DMS 273 treated with DMSO at 0.1 percent for 48 hours (cell line): ENCODE measurements around the gene BCL2L11.

Source experiments
- DNase-seq: peaks from one replicate; lab custom pipeline; 2025; lab: John Stamatoyannopoulos, UW

The BCL2L11 gene

DNA sequence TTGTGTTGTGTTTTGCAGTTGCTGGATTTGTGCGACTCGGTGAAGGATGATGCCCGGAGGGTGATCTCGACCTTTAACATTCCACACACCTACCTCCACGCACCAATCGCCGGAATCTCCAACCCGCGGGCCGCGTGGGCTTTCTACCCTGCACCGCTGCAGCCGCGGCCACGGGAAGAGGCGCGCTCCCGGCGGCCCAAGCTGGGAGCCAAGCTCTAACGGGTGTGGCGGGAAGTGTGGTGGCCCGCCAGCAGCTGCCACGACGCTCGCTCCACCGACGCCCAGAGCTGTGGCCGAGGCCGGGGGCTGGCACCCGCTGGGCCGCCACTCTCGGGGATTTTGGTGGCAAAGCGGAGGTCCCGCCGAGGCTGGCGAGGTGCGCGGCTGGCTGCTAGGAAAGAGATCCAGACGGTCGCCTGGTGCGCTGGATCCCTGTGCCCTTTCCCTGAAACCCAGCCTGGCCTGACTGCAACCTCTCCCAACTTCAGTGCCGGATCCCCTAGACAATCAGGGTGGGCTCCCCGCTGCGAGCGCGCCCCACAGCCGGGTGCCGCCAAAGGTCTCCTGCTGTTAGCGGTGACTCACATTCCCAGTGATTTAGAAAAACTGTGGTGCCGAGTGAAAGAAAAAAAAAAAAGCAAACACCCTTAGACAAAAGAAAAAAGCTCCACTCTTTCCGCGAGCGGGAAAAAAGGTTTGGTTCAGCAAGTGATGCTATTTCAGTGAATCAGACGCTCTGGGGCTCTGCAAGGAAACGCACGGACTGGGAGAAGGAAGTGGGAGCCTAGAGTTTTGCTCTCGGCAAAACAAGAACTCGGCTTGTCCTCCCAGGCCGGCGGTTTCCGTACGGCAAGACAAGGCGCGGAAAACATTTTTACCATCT lies 2.9 kb upstream of the BCL2L11 start:
- DNase-seq = no peak

DNA sequence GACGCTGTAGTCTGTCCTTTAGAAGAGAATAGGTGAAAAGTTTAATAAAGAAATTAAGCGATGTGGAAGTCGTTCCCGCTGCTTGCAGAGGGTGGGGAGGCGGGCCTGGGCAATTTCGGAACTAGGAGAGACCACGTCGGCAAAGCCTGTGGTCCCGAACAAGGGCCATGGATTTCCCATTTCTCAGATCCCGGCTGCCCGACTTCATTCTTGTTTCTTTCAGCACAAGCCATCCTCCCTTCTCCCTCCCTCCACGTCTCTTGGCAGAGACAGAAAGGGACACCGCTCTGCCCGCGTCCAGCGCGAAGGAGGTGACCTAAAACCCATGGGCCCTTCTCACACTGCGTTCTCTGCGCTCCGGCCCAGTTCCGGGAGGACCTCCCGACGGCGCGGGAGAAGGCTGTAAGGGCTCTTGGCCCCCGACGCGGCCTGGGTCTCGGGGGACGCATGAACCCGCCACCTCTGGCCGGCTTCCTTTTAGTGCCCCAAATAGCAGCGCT lies 2.2 kb upstream of the BCL2L11 start:
- DNase-seq = no peak

DNA sequence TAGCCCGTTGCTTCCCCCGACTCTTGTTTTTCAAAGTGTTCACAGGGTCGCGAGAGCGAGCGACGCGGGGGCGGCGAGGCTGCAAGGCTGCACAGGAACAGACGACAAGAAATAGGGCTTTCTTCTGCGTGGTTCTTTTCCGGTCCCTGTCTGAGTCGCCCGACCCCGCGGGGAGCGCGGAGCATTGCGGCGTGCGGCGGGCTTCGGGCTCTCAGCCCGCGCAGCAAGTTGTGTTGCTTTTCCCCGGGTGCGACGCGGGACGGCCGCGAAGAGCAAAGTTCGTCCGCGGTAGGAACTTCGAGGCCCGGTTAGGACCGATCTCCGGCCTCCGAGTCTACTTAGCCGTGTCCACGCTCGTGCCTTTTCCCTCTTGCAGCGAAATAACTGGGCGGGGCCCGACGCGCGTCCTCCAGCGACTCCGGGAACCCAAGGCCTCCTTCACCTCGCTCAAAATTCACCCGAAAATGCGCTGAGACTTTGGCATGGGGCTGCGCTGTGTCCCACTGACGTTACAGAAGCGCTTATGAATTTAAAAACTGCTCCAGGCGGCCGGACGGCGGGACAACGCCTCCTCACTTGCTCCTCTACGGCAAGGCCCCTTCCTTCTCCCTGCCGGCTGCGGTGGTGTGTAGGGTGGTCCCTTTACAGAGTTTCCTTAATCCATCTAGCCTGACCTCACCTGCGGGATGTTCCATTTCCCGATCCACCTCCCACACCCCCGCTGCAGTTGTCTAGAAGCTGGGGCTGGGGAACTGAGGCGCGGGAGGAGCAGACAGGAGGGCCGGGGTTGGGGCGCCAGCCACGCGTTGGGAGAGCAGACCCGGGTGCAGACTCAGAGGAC lies 1.5 kb upstream of the BCL2L11 start:
- no peak for DNase-seq

DNA sequence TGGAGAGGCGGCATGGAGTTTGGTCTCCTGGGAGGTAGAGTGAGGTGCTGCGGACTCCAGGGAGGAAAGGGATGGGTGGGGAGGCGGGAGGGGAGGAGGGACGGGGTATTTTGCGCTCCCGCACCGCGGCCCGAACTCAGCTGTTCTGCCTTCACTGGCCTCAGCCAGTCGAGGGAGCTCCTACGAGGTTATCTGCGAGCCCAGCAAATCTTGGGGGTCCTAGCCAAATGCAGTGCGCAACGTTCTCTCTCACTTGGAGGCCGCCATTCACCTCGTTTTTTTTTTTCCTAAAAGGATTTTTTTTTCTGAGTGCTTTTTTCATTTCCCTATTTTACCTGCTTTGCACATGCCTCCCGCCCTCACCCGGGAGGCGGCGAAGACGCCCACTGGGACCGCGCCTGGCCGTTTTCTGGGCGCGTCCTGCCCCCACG lies 877 bp upstream of the BCL2L11 start:
- DNase-seq = no peak

DNA sequence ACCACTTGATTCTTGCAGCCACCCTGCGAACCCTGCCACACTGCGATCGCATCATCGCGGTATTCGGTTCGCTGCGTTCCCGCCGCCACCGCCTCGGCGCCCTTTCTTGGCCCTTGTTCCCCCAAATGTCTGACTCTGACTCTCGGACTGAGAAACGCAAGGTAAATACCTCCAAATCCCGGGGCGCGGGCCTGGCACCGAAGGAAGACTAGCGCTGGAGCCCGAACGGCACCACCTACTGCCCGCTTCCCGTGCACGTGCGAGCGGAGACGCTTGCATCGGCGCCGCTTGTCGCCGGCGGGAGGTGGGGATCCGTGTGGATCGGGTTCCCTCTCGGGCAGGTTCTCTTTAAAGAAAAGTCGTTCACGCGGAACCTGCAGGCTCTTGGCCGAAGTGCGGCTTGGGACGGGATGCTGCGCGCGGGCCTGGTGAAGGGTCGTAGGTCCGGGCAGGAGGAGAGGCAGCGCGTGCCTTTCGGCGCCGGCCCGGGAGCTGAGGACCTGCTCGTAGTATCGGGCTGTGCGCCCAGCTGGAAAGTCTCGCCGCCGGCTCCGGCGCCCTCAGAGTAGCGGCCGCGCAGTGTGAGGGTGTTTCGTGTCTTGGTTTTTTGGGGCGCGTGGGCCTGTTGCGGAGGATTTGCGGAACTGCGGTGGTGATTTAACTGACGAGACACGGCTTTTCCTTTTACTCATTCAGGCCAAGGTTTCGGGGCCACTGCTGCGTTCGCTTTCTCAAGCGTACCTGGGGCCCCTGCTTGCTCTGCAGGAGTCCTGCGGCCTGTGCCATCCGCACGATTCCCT lies 514 bp downstream of the BCL2L11 start:
- no peak for DNase-seq

DNA sequence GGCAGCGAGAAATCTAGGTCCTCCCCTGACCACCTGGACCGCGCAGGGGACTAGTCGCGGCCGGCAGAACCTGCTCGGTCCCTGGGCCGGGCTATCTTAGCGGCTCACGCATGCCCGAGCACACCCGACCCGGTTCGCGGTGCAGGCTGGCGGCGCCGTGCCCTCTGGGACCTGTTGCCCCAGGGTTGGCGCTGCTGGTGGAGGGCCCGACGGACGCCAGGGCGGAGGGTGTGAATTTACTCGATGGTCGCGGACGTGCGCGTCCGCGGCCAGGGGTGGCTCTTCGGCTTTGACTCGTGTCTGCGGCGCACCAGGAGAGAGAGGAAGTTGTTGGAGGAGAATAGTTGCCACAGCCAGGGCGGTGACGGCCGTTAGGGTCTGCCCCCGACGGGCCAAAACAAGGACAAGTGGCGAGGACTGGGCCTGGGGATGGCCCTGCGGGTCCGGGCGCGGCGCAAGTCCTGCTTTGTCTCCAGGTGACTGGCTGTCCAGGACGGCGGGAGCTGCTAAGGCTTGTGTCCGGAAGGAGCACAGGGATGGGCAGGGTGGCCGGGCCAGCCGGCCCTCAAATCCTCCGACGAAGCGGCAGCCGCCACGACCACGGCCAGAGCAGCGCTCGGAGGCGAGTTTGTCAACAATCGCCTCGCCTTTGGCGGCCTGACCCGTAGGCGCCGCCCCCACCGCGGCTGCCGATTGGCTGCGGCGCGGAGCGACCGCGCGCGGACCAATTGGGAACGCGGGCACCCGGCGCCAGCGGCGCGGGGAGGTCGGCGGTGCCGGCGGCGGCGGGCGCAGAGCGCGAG lies 1.3 kb downstream of the BCL2L11 start:
- DNase-seq = peak; percentile 35

DNA sequence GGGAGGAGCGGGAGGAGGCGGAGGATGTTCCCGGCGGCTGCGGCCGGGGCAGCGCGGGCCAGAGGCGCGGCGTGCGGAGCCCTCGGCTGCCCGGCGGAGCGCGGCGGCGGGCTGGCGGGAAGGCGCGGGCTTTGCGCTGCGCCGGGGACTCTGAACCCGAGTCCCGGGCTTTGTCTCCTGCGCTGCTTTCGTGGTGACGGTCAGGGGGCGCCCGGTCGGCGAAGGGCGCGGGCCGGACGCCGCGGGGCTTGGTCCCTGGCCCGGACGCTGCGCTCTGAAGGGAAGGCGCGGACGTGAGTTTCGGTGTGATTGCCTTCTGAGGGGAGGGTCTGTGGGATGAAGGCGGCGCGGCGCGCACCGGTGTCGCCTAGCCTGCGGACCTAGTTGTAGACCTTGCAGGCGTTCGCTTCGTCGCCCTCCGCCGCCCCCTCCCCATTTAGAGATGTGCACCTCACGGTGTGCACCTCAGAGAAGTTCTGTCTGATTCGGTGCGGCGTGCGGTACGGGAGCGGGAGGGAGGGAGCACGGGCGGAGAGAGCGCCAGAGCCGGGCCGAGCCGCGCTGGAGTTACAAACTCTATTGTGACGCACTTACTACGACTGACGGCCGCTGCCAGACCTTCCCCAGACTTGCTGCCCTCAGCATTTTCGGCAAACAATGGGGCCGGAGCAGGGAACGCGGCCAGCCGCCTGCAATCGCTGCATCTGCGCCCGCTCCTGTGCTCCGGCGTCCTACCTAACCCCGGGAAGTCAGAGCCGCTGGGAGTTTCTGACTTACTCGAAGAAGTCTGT lies 2.1 kb downstream of the BCL2L11 start:
- no peak for DNase-seq

DNA sequence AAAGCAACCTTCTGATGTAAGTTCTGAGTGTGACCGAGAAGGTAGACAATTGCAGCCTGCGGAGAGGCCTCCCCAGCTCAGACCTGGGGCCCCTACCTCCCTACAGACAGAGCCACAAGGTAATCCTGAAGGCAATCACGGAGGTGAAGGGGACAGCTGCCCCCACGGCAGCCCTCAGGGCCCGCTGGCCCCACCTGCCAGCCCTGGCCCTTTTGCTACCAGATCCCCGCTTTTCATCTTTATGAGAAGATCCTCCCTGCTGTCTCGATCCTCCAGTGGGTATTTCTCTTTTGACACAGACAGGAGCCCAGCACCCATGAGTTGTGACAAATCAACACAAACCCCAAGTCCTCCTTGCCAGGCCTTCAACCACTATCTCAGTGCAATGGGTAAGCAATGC lies 3.0 kb downstream of the BCL2L11 start:
- no peak for DNase-seq

DNA sequence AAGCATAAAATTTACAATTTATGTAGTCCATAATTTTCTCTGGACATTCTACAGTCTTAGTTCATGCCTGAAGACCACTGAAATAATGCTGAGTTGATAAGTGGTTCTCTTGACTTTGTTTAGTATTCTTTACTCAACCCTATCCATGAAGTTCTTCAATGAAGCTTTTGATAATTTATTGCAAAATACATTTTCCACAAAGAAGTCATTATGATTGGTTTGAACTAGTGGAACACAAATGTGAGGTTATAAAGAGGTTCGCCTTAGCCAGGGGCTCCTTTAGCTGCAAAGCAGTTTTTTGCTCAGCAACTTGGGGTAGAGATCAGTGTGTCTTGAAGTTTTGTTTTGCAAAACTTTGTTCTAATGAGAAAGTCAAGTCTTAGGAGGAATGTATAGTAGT lies 5.9 kb downstream of the BCL2L11 start:
- DNase-seq = no peak

DNA sequence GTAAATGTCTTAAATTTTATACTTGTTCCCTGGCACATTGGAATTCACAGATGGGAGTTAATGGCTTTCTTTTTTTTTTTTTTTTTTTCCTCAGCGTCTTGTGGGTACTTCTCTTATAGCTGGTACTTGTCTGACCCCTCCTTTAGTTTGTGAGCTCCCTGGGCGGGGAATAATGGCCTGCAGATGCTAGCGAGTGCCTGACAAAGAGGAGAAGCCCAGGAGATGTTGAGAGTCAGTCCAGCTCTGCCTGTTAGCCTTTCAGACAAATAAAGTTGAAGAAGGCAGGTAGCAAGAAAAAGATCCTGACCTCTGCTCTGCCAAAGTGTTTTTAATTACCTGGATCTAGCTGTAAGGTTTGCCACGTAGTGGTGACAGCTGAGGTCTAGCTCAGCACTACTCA lies 6.6 kb downstream of the BCL2L11 start:
- DNase-seq = no peak

DNA sequence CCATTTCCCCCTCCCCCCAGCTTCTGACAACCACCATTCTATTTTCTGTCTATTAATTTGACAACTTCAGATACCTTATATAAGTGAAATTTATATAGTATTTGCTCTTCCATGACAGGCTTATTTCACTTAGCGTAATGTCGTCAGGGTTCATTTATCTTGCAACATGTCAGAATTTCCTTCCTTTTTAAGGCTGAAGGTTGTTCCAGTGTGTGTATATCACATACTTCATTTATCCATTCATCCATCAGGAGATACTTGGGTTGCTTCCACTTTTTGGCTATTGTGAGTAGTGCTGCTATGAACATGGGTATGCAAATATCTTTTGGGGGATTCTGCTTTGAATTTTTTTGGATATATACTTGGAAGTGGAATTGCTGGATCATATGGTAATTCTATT lies 7.4 kb downstream of the BCL2L11 start:
- DNase-seq = no peak

DNA sequence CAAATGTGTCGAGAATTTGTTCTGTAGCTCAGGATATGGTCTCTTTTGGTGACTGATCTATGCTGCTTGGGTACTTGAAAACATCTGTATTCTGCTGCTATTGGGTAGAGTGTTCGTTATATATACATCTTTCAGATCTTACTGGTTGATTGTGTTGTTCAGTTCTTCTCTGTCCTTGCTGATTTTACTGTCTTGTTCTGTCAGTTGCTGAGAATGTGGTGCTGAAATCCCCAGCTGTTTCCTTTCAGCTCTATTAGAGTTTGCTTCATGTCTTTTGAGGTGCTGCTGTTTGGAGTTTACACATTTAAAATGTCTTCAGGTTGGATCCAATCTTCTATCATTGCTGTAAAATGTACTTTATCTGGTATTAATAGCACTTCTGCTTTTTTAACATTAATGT lies 12.9 kb downstream of the BCL2L11 start:
- no peak for DNase-seq

DNA sequence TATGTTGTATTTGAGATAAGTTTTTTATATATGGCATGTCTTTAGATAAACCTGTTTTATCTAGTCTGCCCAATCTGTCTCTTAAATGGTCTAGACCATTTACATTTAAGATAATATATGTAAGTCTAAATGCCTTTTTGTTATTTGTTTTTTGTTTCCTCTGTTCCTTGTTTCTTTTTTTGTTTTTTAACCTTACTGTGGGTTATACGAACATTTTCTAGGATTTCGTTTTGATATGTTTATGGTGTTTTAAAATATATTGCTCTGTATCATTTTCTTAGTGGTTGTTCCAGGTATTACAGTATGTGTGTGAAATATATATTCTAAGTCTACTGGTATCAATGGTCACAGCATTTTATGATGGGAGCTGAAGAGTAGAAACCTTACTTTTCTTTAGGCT lies 13.3 kb downstream of the BCL2L11 start:
- DNase-seq = no peak

DNA sequence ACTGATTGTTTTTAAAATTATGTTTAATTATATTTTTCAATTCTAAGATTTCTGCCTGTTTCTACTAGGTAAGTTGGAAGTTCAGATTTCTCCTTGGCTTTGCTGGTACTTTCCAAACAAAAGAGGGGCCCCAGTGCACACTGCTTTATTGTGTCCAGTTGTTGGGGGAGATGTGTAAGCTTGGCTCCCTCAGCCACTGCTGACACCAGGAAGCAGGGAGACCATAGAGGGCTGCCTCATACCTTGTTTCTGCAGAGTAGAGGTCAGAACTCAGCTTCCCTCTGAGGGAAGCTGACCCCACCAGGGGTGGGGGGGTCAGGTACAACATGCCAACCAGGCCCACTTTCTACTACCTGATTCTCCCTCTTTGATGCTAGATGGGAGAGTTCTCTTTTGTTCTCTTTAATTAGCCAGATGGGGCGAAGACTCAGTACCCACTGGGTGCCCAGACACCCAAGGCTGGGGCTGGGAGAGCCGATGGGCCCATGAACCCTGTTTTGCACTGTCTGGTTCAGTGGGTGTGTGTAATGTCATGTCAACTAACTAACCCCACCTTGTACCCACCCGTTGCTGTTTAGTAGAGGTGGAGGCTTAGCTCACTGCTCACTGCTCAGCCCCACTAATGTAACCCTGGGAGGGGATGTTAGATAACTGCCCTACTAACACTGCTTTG lies 14.7 kb downstream of the BCL2L11 start:
- no peak for DNase-seq

DNA sequence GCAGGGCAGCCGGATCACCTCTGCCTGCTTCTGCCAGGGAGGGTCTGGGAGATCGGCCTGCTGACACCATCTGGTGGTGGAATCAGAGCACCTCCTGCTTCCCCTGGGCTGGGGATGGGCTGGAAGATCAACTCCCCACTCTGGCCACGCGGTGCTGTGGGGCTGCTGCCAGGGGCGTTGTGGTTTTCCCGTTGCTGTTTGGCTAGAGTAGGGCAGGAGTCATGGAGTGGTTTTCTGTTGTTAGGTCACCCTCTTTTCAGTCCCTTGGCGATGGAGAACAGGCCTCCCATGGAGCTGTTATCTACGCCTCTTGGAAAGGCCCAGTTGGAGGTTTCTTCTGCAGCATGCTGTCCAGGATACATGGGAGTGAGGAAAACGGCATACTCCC lies 15.2 kb downstream of the BCL2L11 start:
- DNase-seq = no peak

DNA sequence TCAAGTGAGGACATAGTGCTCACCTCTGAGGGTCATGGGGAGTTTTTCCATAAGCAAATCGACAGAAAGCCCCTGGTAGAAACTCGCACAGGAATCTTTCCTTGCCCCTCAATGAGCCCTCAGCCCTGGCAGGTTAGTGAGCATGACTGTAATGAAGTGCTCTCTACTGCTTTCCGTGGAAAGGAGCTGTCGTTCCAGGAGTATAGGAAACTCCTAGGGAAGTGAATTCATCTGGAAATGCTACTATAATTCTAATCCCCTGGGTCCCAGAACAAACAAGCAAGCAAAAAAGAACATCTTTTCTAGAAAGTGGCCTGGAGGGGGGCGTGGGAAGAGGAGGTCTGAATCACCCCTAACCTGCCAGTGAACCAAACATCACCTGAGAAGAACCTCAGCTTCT lies 18.1 kb downstream of the BCL2L11 start:
- no peak for DNase-seq

DNA sequence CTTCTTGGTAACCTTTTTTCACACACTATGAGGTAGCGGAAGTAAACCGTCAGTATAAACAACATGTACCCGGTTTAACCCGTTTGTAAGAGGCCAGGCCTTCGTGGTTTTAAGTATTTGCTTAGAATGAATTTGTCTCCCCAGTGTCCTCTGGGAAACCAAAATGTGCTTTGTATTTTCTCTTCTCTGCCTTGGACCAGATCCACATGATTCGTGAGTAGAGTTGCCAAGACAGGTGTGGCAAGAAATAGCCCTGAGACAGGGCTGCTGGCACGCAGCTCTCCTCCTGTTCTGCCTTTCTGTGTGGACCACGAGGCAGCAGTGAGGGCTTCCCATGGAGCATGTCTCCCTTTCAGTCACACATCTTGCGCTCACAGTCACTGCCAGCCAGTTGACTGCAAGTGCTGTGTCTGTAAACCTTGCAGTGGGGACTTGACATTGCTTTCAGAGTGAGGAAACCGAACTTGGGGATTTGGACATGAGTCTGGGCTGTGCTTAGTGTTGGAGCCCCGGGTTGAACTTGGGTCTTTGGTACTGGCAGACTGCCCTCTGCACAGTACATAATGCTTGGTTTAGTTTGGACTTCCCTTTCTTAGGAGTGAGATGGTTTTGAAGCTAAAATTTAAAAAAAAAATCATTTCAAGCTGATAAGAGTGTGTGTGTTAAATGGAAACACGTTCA lies 19.1 kb downstream of the BCL2L11 start:
- no peak for DNase-seq

DNA sequence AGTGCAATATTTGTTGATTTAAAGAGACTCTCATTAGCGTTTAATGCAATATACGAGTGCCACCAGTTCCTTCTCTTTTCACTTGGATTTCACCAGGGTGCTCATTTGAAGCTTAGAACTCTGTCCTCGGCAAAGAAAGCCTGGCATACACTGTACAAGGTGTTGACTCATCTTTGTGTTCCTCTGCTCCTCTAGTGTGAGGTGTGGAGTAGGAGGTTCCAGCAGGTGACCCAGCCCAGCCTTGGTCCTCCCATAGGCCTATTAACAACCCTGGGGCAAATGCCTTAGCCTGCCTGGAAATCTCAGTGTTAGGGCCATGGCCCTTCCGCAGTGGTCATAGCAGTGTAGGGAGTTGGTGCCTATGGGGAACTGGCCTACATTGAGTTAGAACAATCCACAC lies 20.1 kb downstream of the BCL2L11 start:
- no peak for DNase-seq

DNA sequence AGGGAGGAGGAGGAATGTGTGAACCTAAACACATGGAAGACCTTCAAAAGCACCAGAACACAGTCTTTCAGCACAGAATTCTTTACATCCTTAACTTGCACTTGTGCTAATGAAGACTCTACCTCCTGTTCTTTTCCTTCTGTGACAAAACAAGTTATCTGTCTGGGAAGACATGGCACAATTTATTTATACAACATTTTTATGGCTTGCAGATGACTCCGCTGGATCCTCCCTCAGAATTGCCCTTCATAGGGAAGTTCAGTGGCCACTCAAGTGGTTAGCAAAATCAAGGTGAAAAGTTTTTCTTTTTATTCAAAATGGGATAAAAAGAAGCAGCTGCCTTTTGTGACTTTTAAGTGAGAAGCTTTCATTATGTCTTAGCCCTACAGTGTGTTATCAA lies 21.4 kb downstream of the BCL2L11 start:
- no peak for DNase-seq
